ENCODE data around the gene GRIP2. TPM values are rescaled to one million over a fixed set of nuclear protein-coding genes. Genes with fewer than 3 reads are reported as not detected.
A peak's percentile ranks its signal among the peaks of the same experiment; 100 is the strongest.

GRIP2 gene
- total RNA-seq, 1 experiment from 2014 or later, result 0.43 TPM

DNA sequence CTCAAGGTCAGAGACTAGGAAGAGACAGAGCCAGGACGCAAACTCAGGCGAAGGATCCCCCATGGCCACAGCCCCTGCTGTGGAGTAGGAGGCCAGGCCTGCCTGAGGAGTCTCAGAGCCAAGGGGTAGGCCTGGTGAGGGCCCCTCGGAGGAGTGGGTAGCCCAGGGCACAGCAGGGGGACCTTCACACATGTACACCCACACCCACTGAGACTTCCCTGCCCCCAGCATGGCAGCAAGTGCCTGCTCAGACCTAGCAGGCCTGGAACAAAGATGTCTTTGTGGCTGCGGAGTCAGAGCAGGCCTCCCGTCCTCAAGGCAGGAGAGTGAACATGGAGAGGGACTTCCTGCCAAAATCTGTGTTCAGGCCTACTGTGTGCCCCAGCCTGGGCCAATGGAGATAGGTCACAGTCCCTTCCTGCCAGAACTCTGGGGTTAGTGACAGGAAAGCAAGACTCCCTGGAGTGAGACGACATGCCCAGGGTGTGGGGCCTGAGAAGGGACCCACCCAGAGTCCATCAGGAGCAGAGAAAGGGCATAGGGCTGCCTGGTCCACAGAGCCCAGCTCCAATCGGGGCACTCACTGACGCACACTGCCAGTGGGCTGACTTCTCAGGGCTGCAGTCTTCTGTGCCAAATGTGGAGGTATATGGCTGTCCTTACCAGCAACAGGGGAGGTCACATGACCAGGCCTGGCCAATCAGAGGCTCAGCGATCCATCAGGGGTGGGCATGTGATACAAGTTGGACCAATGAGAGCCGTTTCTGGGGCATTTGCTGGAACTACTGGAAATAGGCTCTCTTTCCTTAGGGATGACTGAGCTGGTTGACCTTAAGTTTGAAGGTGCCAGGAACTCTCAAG is 2.3 kb downstream of the GRIP2 start:
- TF ChIP-seq, protein P1, sequence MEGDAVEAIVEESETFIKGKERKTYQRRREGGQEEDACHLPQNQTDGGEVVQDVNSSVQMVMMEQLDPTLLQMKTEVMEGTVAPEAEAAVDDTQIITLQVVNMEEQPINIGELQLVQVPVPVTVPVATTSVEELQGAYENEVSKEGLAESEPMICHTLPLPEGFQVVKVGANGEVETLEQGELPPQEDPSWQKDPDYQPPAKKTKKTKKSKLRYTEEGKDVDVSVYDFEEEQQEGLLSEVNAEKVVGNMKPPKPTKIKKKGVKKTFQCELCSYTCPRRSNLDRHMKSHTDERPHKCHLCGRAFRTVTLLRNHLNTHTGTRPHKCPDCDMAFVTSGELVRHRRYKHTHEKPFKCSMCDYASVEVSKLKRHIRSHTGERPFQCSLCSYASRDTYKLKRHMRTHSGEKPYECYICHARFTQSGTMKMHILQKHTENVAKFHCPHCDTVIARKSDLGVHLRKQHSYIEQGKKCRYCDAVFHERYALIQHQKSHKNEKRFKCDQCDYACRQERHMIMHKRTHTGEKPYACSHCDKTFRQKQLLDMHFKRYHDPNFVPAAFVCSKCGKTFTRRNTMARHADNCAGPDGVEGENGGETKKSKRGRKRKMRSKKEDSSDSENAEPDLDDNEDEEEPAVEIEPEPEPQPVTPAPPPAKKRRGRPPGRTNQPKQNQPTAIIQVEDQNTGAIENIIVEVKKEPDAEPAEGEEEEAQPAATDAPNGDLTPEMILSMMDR (conservative IDR thresholded peaks at IDR 0.05; ENCODE audit: low read depth, low read length), result no peak
- TF ChIP-seq EZH2 (IDR thresholded peaks at IDR 0.05; ENCODE audit: borderline replicate concordance, low read depth, low read length, poor library complexity, severe bottlenecking), result no peak
- Histone ChIP-seq H3K36me3 (ENCODE audit: insufficient read depth, low read length, poor library complexity, severe bottlenecking) (no peaks in the 10 kb centered on the region), H3K4me3 (ENCODE audit: low read depth, low read length, poor library complexity, severe bottlenecking) (no peak overlapping the region), H3K27me3 (replicated peaks; ENCODE audit: insufficient read depth, low read depth, low read length, poor library complexity) (no peaks in the 10 kb centered on the region), H3K9me3 (ENCODE audit: low read depth, low read length, poor library complexity, severe bottlenecking) (no peaks in the 10 kb centered on the region), H3K27ac (ENCODE audit: low read depth, low read length, poor library complexity, severe bottlenecking) (peak overlapping the region; percentile 48), H3K4me1 (ENCODE audit: insufficient read depth, low read length, poor library complexity, severe bottlenecking) (peaks cover 53% of the 10 kb centered on the region)
- no TSS peak for BruUV-seq (replicated peaks)
- CTCF ChIA-PET, result no interaction called here
- POLR2A ChIA-PET (ENCODE audit: low non-redundant PET), result no interaction called here
- intact Hi-C loops (cut with micrococcal nuclease; ENCODE audit: unreplicated experiment), result no loop called here
- DNase-seq (ENCODE audit: low spot score), result peak; percentile 79

DNA sequence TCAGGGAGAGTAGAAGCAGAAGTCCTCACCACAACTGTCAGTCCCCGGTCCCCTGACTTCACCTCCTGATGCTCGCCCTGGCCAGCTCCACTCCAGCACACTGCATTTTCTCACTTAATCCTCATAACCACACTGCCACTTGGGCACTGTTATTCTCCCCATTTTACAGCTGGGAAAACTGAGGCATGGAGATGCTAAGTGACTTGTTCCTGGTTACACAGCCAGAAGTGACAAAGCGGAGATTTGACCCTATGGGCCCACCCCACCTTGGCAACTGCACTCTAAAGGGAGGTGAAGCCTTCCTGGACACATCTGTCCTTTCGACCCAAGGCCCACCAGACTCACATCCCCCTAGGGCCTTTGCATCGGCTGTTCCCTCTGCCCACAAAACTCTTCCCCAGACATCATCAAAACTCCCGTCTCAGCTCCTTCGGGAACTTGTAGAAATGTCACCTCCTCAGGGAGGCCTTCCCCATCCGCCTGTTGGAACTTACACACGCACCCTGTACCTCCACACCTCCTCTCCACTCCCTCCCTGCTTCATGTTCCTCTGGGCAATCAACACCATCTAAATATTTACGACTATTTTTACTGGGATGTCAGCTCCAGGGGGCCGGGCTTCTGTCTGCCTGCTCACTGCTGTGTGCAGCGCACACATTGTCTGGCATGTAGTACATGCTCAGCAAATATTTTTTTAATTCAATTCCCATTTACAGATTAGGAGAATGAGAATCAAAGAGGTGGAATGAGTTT is 3.1 kb downstream of the GRIP2 start:
- CTCF ChIA-PET, result no interaction called here
- Histone ChIP-seq H3K9me3 (ENCODE audit: low read depth, low read length, poor library complexity, severe bottlenecking) (no peaks in the 10 kb centered on the region), H3K27me3 (replicated peaks; ENCODE audit: insufficient read depth, low read depth, low read length, poor library complexity) (no peaks in the 10 kb centered on the region), H3K36me3 (ENCODE audit: insufficient read depth, low read length, poor library complexity, severe bottlenecking) (no peaks in the 10 kb centered on the region), H3K4me1 (ENCODE audit: insufficient read depth, low read length, poor library complexity, severe bottlenecking) (peaks cover 61% of the 10 kb centered on the region), H3K4me3 (ENCODE audit: low read depth, low read length, poor library complexity, severe bottlenecking) (no peak overlapping the region), H3K27ac (ENCODE audit: low read depth, low read length, poor library complexity, severe bottlenecking) (peak overlapping the region; percentile 48)
- no TSS peak for BruUV-seq (replicated peaks)
- TF ChIP-seq, protein P1 (conservative IDR thresholded peaks at IDR 0.05; ENCODE audit: low read depth, low read length), result no peak
- no peak for TF ChIP-seq EZH2 (IDR thresholded peaks at IDR 0.05; ENCODE audit: borderline replicate concordance, low read depth, low read length, poor library complexity, severe bottlenecking)
- peak; percentile 57 for DNase-seq (ENCODE audit: low spot score)
- intact Hi-C loops (cut with micrococcal nuclease; ENCODE audit: unreplicated experiment), result no loop called here
- POLR2A ChIA-PET (ENCODE audit: low non-redundant PET), result no interaction called here

DNA sequence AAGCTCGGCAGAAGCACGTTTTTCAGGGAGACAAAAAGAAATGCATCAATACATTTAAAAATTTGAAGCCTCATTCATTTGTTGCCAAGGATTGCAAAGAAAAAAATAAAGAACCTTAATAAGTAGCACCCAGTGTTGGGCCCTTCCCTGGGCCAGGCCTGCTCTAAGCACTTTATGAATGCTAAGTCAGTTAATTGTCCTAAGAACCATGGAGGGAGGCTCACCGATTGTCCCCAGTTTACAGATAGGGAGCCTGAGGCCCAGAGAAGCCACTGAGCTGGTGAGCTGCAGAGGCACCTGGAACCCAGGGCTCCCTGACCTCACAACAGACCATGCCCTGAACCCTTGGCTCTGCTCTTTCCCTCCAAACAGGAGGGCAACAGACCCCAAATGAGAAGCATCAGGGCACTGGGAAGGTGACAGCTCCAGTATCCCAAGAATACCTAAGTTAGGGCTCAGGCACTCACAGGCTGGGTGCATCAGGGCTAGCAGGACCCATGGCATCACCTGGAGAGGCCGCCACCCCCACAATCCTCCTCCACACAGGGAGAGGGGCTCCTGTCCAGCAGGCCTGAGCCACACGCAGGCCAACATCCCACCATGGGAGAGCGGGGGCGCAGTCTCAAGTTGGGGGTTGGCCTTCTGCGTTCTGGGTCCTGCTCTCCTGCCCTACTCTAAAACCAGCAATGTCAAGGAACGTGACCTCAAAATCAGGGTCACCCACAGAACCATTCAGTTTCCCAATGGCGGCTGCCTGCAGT is 3.9 kb downstream of the GRIP2 start:
- BruUV-seq (replicated peaks), result no TSS peak
- H3K9me3 ChIP-seq (ENCODE audit: low read depth, low read length, poor library complexity, severe bottlenecking), result no peaks in the 10 kb centered on the region
- no peak for DNase-seq (ENCODE audit: low spot score)
- H3K4me3 ChIP-seq (ENCODE audit: low read depth, low read length, poor library complexity, severe bottlenecking), result no peak overlapping the region
- intact Hi-C loops (cut with micrococcal nuclease; ENCODE audit: unreplicated experiment), result no loop called here
- TF ChIP-seq, protein P1 (conservative IDR thresholded peaks at IDR 0.05; ENCODE audit: low read depth, low read length), result no peak
- TF ChIP-seq EZH2 (IDR thresholded peaks at IDR 0.05; ENCODE audit: borderline replicate concordance, low read depth, low read length, poor library complexity, severe bottlenecking), result no peak
- no peaks in the 10 kb centered on the region for H3K36me3 ChIP-seq (ENCODE audit: insufficient read depth, low read length, poor library complexity, severe bottlenecking)
- peaks cover 61% of the 10 kb centered on the region for H3K4me1 ChIP-seq (ENCODE audit: insufficient read depth, low read length, poor library complexity, severe bottlenecking)
- H3K27ac ChIP-seq (ENCODE audit: low read depth, low read length, poor library complexity, severe bottlenecking), result peak overlapping the region; percentile 50
- no peaks in the 10 kb centered on the region for H3K27me3 ChIP-seq (replicated peaks; ENCODE audit: insufficient read depth, low read depth, low read length, poor library complexity)
- CTCF ChIA-PET, result no interaction called here
- POLR2A ChIA-PET (ENCODE audit: low non-redundant PET), result no interaction called here
